GM12872 (cell line): ENCODE results near the gene RAB5A.

Experiments used
- TF ChIP-seq, protein P1 (sequence below): IDR thresholded peaks from 3 replicates; pipeline ENCODE4 v1.5.1; 2011; ENCODE audit warnings: low read depth, mild to moderate bottlenecking, low read length, moderate library complexity; ENCODE audit not compliant: insufficient read depth

RAB5A gene

GRCh38 chr3:19950316-19950715, 3.4 kb downstream of the RAB5A start:
- TF ChIP-seq, protein P1, sequence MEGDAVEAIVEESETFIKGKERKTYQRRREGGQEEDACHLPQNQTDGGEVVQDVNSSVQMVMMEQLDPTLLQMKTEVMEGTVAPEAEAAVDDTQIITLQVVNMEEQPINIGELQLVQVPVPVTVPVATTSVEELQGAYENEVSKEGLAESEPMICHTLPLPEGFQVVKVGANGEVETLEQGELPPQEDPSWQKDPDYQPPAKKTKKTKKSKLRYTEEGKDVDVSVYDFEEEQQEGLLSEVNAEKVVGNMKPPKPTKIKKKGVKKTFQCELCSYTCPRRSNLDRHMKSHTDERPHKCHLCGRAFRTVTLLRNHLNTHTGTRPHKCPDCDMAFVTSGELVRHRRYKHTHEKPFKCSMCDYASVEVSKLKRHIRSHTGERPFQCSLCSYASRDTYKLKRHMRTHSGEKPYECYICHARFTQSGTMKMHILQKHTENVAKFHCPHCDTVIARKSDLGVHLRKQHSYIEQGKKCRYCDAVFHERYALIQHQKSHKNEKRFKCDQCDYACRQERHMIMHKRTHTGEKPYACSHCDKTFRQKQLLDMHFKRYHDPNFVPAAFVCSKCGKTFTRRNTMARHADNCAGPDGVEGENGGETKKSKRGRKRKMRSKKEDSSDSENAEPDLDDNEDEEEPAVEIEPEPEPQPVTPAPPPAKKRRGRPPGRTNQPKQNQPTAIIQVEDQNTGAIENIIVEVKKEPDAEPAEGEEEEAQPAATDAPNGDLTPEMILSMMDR: no peak

DNA sequence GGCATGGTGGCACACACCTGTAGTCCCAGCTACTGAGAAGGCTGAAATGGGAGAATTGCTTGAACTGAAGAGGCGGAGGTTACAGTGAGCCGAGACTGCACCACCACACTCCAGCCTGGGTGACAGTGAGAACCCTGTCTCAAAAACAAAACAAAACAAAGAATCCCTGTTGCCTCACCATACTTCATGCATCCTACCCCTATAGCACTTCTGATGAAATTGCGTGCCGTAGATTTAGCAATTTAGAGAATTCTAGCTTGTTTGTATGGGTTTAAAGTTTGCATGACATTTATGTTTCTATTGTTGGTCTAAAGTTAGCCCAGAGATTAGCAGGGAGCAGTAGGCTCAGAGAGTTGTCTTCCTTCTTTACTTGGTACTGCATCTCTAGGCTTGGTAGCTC, 7.8 kb downstream of the RAB5A start:
- TF ChIP-seq, protein P1: no peak

- TF ChIP-seq, protein P1: no peak
These were observed 12.6 kb downstream of the RAB5A start for GRCh38 chr3:19959505-19959904.

- TF ChIP-seq, protein P1: no peak
These were observed 13.8 kb downstream of the RAB5A start for GRCh38 chr3:19960696-19961095.

DNA sequence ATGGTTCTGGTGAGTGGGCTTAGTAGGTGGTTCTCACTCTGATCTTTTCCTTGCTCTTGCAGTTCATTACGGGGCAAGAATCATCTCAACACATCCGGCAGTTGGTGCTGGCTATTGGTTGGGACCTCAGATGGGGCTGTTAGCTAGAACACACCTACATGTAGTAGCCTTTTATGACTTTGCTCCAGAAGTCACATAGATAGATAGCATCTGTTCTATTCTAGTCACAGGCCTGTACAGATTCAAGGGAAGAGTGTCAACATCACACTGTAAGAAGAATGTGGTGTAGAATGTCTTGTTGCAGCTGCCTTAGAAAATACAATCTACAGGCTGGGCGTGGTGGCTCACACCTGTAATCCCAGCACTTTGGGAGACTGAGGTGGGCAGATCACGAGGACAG, 15.1 kb downstream of the RAB5A start:
- TF ChIP-seq, protein P1: no peak

DNA sequence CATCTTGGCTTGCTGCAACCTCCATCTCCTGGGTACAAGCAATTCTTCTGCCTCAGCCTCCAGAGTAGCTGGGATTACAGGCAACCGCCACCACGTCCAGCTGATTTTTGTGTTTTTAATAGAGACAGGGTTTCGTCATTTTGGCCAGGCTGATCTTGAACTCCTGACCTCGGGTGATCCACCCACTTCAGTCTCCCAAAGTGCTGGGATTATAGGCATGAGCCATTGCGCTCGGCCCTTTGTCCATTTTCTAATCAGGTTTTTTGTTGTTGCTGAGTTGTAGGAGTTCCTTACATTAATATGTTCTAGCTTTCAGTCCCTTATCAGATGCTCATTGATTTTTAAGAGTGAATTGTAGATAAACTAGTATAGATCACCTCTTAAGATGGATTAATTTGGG, 20.3 kb downstream of the RAB5A start:
- TF ChIP-seq, protein P1: no peak

DNA sequence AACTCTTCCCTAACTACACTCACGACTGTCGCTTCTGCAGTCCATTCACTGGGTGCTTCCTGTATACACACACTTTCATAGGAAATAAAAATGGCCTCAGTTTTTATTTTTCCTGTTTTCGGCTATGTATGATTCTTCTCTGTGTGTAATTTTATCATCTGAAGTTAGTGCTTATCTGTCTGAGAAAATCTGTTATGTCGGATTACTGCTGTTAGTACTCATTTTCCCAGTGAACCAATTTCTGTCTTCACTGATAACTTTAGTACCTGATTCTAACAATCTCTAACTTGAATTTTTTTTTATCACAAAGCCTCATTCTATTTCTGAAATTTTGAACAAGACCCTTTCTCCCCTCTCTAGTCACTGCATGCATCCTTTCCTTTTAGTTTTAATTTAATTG, 20.9 kb downstream of the RAB5A start:
- TF ChIP-seq, protein P1: no peak

- TF ChIP-seq, protein P1: no peak
These were observed 23.4 kb downstream of the RAB5A start for GRCh38 chr3:19970327-19970726.
